Panc1 (cell line): ENCODE results near the gene SND1. TPM values are rescaled to one million over a fixed set of nuclear protein-coding genes. Genes with fewer than 3 reads are reported as not detected.

Source experiments
- ATAC-seq: fragments of 200-7000 bp; cut with Tn5 transposase; 2 replicates; pipeline ENCODE4 v1.9.1; 2020; ENCODE audit warnings: mild to moderate bottlenecking, moderate library complexity
- BruUV-seq: library from RNA; stranded (reverse); fragments of 400-500 nt; replicated peaks from 2 replicates; lab custom pipeline; 2021; lab: Mats Ljungman, UMichigan
- CTCF ChIA-PET: fragments of 300-600 bp; sonication (Branson Sonifier 250); formaldehyde crosslinking; loops from one replicate; lab custom pipeline; 2022; ENCODE audit warnings: antibody characterized with exemption; lab: Charles Lee
- POLR2A ChIA-PET: fragments of 300-600 bp; sonication (Branson Sonifier 250); formaldehyde crosslinking; loops from one replicate; lab custom pipeline; 2022; ENCODE audit warnings: antibody characterized with exemption; lab: Charles Lee
- DNase-seq: peaks from one replicate; pipeline ENCODE4 v3.0.0-alpha.2; 2010; ENCODE audit warnings: low read depth, low spot score
- H3K27ac ChIP-seq: 2 replicates; pipeline ENCODE4 v1.5.1; 2011; ENCODE audit warnings: mild to moderate bottlenecking, low read length, inconsistent platforms
- H3K27me3 ChIP-seq: fragments of 200-500 bp; sonication (Bioruptor generic); 2 replicates; pipeline ENCODE4 v1.6.0; 2014; ENCODE audit warnings: low read length, inconsistent platforms; ENCODE audit not compliant: control insufficient read depth, insufficient read depth
- H3K36me3 ChIP-seq: fragments of 200-500 bp; sonication (Bioruptor generic); 2 replicates; pipeline ENCODE4 v1.5.1; 2014; ENCODE audit warnings: inconsistent platforms, mild to moderate bottlenecking, low read length, moderate library complexity; ENCODE audit not compliant: control insufficient read depth, insufficient read depth
- H3K4me1 ChIP-seq: 2 replicates; pipeline ENCODE4 v1.5.1; 2011; ENCODE audit warnings: inconsistent platforms, mild to moderate bottlenecking, low read length, moderate library complexity; ENCODE audit not compliant: control insufficient read depth, insufficient read depth
- H3K4me3 ChIP-seq, 2 experiments: 2 replicates each; pipeline ENCODE4 v1.5.1; 2011 to 2012; ENCODE audit warnings: low read depth in 2 of 2, low read length in 2 of 2, mild to moderate bottlenecking in 2 of 2, inconsistent platforms in 1 of 2, moderate library complexity in 1 of 2
- H3K9me3 ChIP-seq: fragments of 200-500 bp; sonication (Bioruptor generic); 2 replicates; pipeline ENCODE4 v1.5.1; 2014; ENCODE audit warnings: low read depth, mild to moderate bottlenecking, inconsistent platforms, low read length, moderate library complexity; ENCODE audit not compliant: control insufficient read depth, insufficient read depth
- POLR2AphosphoS5 ChIP-seq: IDR thresholded peaks from 2 replicates; pipeline ENCODE4 v1.6.1; 2012; ENCODE audit warnings: mild to moderate bottlenecking, low read depth, low read length, moderate library complexity
- SIN3A ChIP-seq: IDR thresholded peaks from 2 replicates; pipeline ENCODE4 v1.6.1; 2012; ENCODE audit warnings: low read depth, mild to moderate bottlenecking, low read length, moderate library complexity, borderline replicate concordance; ENCODE audit not compliant: insufficient read depth
- TCF7L2 ChIP-seq: IDR thresholded peaks from 2 replicates; pipeline ENCODE4 v1.6.1; 2011; ENCODE audit warnings: mild to moderate bottlenecking, low read depth, low read length, inconsistent platforms
- in situ Hi-C: cut with HindIII; loops from 2 replicates; pipeline ENCODE4 v1.10.0; 2016; ENCODE audit warnings: low sequenced_read_pairs, low pct_unique_long_range_greater_than_20kb
- intact Hi-C: fragments of 100-400 bp; cut with micrococcal nuclease; formaldehyde crosslinking; loops from one replicate; pipeline ENCODE4 v1.10.0; 2022; ENCODE audit not compliant: unreplicated experiment
- total RNA-seq: library from RNA; stranded (reverse); gene quantifications from one replicate; pipeline ENCODE4 v1.2.1, GENCODE V29; 2021; ENCODE audit not compliant: unreplicated experiment
- TF ChIP-seq, protein P1 (sequence below), 2 experiments: IDR thresholded peaks; 2 replicates each; pipeline ENCODE4 v1.6.1; 2011 to 2012; ENCODE audit warnings: low read depth in 2 of 2, control low read depth in 1 of 2, low read length in 1 of 2, mild to moderate bottlenecking in 1 of 2, moderate library complexity in 1 of 2; ENCODE audit not compliant: insufficient read depth in 1 of 2
- TF ChIP-seq, protein P2 (sequence below): fragments of 450-650 bp; IDR thresholded peaks from 2 replicates; pipeline ENCODE4 v1.5.1; 2017; ENCODE audit warnings: mild to moderate bottlenecking

The SND1 gene
- total RNA-seq, 1 experiment from 2014 or later: 176 TPM

DNA sequence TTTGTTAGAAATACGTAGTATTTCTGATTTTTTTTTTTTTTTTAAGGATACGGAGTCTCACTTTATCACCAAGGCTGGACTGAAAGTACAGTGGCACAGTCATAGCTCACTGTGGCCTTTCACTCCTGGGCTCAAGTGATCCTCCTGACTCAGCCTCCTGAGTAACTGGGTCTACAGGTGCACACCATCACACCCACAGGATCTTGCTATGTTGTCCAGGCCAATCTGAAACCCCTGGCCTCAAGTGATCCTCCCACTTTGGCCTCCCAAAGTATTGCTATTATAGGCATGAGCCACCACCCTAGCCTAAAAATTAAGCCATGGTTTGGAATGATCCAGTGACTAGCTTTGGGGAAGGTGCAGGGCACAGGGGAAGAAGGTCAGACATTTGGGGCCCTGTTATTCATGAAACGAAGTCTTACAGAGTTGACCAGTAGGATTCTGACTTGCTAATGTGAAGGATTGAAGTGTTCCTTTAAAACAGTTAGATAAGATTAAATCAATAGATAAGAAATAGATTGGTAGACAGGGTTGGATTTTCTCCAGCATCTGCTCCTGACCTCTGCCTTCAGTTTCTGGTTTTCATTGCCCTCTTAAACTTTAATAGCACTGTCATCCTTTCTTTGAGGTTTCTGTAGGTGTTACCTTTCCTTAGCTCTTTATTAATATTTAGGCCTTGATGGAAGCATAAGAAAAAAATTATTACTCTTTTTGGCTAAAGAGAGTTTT, 257.6 kb downstream of the SND1 start:
- POLR2A ChIA-PET: interaction anchor here (0.7 kb wide), 1 partner anchor 29 kb away, joined by 4 read pairs; no protein-coding TSS in a partner anchor
- BruUV-seq: no TSS peak
- in situ Hi-C loops: no loop called here

GRCh38 chr7:127910670-127911069, 258.7 kb downstream of the SND1 start:
- Histone ChIP-seq H3K36me3 (no peaks in the 10 kb centered on the region), H3K9me3 (no peaks in the 10 kb centered on the region), H3K27ac (no peak overlapping the region), H3K4me3 (no peak overlapping the region), H3K27me3 (no peaks in the 10 kb centered on the region), H3K4me1 (peaks cover 2% of the 10 kb centered on the region; the same call in 1 of the 2 replicates)
- in situ Hi-C loops (no loop called here), intact Hi-C loops (no loop called here)
- no peak for DNase-seq
- no peak for ATAC-seq
- ChIA-PET POLR2A (interaction anchor here (0.7 kb wide), 1 partner anchor 15 kb away, joined by 3 read pairs; no protein-coding TSS in a partner anchor), CTCF (no interaction called here)
- no TSS peak for BruUV-seq
- TF ChIP-seq POLR2AphosphoS5: no peak
- no peak for TF ChIP-seq SIN3A
- TF ChIP-seq, protein P1, sequence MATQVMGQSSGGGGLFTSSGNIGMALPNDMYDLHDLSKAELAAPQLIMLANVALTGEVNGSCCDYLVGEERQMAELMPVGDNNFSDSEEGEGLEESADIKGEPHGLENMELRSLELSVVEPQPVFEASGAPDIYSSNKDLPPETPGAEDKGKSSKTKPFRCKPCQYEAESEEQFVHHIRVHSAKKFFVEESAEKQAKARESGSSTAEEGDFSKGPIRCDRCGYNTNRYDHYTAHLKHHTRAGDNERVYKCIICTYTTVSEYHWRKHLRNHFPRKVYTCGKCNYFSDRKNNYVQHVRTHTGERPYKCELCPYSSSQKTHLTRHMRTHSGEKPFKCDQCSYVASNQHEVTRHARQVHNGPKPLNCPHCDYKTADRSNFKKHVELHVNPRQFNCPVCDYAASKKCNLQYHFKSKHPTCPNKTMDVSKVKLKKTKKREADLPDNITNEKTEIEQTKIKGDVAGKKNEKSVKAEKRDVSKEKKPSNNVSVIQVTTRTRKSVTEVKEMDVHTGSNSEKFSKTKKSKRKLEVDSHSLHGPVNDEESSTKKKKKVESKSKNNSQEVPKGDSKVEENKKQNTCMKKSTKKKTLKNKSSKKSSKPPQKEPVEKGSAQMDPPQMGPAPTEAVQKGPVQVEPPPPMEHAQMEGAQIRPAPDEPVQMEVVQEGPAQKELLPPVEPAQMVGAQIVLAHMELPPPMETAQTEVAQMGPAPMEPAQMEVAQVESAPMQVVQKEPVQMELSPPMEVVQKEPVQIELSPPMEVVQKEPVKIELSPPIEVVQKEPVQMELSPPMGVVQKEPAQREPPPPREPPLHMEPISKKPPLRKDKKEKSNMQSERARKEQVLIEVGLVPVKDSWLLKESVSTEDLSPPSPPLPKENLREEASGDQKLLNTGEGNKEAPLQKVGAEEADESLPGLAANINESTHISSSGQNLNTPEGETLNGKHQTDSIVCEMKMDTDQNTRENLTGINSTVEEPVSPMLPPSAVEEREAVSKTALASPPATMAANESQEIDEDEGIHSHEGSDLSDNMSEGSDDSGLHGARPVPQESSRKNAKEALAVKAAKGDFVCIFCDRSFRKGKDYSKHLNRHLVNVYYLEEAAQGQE (IDR thresholded peaks at IDR 0.05; ENCODE audit: insufficient read depth in 1 of 2, low read depth in 2 of 2, low read length in 1 of 2): no peak
- TF ChIP-seq, protein P2, sequence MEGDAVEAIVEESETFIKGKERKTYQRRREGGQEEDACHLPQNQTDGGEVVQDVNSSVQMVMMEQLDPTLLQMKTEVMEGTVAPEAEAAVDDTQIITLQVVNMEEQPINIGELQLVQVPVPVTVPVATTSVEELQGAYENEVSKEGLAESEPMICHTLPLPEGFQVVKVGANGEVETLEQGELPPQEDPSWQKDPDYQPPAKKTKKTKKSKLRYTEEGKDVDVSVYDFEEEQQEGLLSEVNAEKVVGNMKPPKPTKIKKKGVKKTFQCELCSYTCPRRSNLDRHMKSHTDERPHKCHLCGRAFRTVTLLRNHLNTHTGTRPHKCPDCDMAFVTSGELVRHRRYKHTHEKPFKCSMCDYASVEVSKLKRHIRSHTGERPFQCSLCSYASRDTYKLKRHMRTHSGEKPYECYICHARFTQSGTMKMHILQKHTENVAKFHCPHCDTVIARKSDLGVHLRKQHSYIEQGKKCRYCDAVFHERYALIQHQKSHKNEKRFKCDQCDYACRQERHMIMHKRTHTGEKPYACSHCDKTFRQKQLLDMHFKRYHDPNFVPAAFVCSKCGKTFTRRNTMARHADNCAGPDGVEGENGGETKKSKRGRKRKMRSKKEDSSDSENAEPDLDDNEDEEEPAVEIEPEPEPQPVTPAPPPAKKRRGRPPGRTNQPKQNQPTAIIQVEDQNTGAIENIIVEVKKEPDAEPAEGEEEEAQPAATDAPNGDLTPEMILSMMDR: no peak
- TF ChIP-seq TCF7L2: no peak

More for the DNA sequence above, 257.6 kb downstream of the SND1 start:
- H3K36me3 ChIP-seq: peaks cover 3% of the 10 kb centered on the region; the same call in 1 of the 2 replicates
- H3K4me1 ChIP-seq: peaks cover 2% of the 10 kb centered on the region; the same call in 1 of the 2 replicates
- CTCF ChIA-PET: no interaction called here
- TF ChIP-seq, protein P2: no peak
- TF ChIP-seq SIN3A (no peak), POLR2AphosphoS5 (no peak)
- TF ChIP-seq, protein P1 (IDR thresholded peaks at IDR 0.05; ENCODE audit: insufficient read depth in 1 of 2, low read depth in 2 of 2, low read length in 1 of 2): no peak
- H3K4me3 ChIP-seq: no peak overlapping the region
- ATAC-seq: no peak
- no peaks in the 10 kb centered on the region for H3K9me3 ChIP-seq
- DNase-seq: no peak
- intact Hi-C loops: no loop called here
- H3K27ac ChIP-seq: no peak overlapping the region
- H3K27me3 ChIP-seq: no peaks in the 10 kb centered on the region
